GM12801 (cell line): Measurements from ENCODE around the gene TFPI2.

Source experiments
- TF ChIP-seq, protein P1 (sequence below): IDR thresholded peaks from one replicate; pipeline ENCODE4 v1.5.1; 2011; ENCODE audit warnings: control low read depth; ENCODE audit not compliant: insufficient read length; ENCODE audit errors: extremely low read depth

Gene TFPI2

DNA sequence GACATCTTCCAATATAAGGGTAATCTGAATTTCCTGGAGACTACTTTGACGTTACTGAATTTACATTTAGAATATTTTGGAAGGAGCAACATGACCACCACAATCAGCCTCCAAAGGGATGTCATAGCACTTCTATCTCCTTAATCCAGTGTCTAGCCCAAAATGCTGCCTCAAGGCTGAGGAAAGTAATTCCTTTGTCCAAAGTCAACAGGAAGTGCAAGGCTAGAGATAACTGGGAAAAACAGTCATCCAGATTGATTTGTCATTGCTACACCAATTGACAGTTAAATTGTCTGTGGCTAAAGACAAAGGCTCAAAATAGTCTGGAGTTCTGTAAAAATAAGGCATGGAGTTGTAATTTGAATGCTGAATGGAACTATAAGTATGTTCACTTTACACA lies 3.9 kb upstream of the TFPI2 start:
- TF ChIP-seq, protein P1, sequence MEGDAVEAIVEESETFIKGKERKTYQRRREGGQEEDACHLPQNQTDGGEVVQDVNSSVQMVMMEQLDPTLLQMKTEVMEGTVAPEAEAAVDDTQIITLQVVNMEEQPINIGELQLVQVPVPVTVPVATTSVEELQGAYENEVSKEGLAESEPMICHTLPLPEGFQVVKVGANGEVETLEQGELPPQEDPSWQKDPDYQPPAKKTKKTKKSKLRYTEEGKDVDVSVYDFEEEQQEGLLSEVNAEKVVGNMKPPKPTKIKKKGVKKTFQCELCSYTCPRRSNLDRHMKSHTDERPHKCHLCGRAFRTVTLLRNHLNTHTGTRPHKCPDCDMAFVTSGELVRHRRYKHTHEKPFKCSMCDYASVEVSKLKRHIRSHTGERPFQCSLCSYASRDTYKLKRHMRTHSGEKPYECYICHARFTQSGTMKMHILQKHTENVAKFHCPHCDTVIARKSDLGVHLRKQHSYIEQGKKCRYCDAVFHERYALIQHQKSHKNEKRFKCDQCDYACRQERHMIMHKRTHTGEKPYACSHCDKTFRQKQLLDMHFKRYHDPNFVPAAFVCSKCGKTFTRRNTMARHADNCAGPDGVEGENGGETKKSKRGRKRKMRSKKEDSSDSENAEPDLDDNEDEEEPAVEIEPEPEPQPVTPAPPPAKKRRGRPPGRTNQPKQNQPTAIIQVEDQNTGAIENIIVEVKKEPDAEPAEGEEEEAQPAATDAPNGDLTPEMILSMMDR, result no peak

DNA sequence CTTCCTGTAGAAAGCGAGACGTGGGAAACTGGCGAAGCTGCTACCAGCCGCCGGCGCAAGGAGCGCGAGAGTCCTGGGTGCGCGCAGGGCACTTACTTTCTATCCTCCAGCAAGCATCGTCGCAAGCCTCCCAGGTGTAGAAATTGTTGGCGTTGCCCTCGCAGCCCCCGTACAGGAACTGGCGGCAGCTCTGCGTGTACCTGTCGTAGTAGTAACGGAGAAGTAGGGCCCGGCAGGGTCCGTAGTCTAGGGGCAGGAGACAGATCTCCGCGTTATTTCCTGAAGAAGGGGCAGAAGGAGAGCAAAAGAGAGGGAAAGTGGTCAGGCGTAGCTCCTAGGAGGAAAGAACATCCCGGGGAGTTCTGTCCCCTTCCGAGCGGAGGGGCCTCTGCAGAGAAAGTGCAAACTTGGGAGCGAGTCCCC lies 501 bp downstream of the TFPI2 start:
- TF ChIP-seq, protein P1, result no peak

DNA sequence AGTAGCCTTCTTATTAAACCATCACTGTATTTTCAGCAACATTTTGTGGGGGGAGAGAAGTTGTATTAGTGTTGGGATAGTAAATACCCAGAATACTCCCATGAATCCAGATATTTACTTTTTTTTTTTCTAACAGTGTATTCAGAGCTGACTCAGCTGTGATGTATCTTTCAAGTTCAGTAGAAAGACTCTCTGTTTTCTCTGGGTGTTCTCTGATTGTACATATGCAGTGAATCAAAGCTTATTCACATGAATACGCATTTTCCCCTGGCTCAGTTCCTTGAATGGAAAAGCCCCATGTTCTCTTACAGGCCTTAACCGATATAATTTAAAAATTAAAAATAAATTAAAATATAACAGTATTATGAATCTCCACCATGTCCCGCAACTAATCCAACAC lies 1.3 kb downstream of the TFPI2 start:
- TF ChIP-seq, protein P1, result no peak

DNA sequence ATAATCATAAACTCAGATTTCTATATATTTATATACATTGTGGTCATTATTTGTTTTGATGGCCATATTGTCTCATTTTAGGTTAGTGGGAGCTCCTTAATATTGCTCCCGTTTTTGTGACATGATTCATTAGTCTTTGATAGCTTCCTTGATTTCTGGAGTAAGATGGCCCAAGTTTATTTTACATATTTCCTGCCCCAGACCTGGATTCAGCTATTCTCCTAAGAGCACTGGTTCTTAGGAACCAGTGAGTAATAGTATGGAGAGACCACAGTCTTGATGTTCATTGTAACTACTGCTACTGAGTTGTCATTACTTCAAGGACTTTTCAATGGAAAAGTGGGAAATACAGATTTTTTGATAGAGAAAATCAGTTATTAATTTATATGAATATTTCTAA lies 6.0 kb downstream of the TFPI2 start:
- TF ChIP-seq, protein P1, result no peak

DNA sequence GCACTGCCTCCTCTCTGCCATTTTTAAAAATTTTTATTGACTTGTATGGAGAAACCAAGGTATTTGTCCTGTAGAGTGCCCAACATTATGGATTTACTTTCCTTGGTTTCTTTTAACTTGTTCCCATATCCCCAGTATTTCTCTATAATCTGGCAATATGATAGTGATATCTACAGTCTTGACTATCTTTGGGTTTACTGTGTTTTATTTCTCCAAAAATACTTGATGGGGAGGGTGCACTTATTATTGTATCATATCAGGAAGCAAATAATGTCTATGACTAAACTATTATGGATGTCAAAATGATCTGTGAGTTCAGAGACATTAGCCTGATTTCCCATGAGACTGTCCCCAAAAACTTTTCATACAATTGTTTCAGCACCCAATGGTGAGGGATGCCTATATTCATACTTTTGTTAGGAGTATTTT lies 6.6 kb downstream of the TFPI2 start:
- TF ChIP-seq, protein P1, result no peak

DNA sequence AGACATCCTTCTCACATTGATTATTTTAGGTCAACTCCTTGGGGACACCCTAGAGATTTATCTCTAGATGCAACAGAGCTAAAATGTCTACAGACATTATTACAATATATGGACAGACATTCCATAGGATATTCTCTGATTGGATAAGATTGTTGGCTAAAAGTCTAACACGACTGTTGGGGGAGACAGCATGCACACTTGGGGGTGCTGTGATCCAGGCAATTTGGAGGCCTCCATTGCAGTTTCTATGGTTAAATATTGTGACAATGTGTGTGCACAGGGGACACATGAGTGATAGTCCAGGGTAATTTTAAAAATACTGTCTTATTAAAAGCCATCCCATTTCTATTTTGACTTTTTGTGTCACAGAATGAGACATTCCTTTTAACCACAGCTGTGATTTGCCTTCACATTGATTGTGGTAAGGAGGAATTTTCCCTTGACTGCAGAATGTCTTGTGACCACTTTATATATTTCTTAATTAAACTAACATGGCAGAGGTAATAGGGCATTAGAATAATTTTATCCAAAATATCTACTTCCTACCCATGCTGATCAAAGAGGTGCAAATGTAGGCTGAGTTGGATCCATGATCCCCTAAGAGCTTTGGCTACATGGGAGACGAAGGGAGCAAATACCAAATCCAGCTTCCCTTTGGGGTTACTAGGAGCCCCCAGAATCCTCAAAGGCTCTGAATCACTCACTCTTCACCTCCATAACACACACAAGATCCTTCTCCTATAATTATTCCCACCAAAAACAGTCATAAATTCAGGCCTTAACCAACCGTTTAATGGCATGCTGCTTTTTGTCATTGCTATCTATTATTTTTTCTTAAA lies 7.3 kb downstream of the TFPI2 start:
- TF ChIP-seq, protein P1, result no peak

DNA sequence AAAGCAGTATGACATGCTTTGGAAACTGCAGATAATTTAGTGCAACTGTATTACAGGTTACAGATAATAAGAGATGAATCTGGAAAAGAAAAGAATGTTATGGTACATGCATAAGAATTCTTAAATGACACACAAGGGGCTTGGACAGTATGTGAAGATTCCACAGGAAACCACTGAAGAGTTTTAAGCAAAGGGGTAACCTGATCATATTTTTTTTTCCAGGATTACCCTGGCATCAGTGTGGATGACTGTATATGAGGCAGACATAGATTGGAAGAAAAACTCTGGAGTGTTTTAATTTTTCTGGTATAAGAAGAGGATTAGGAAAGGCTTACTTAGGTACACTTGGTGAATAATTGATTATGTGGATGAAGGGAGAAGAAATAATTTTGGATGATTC lies 8.1 kb downstream of the TFPI2 start:
- TF ChIP-seq, protein P1, result no peak
